Hepatocyte (in vitro differentiated cells): Measurements from ENCODE around the gene PARD3B. TPM values are rescaled to one million over a fixed set of nuclear protein-coding genes. Genes with fewer than 3 reads are reported as not detected.

ENCODE experiments used
- DNase-seq: peaks from one replicate; pipeline ENCODE4 v3.0.0-alpha.2; 2016; ENCODE audit warnings: low spot score
- H2AFZ ChIP-seq: fragments of 200-600 bp; sonication (generic); 2 replicates; pipeline ENCODE4 v1.6.0; 2016; ENCODE audit warnings: antibody characterized with exemption, mild to moderate bottlenecking
- H3K27ac ChIP-seq: fragments of 200-600 bp; sonication (generic); 2 replicates; pipeline ENCODE4 v1.5.1; 2016; ENCODE audit warnings: mild to moderate bottlenecking
- H3K27me3 ChIP-seq: fragments of 200-600 bp; sonication (generic); 2 replicates; pipeline ENCODE4 v1.6.1; 2016
- H3K36me3 ChIP-seq: fragments of 200-600 bp; sonication (generic); replicated peaks from 2 replicates; pipeline ENCODE4 v1.5.1; 2016; ENCODE audit warnings: low read depth; ENCODE audit not compliant: insufficient read depth
- H3K4me1 ChIP-seq: fragments of 200-600 bp; sonication (generic); 2 replicates; pipeline ENCODE4 v1.5.1; 2016; ENCODE audit warnings: mild to moderate bottlenecking, moderate library complexity; ENCODE audit not compliant: insufficient read depth
- H3K4me2 ChIP-seq: fragments of 200-600 bp; sonication (generic); 2 replicates; pipeline ENCODE4 v1.6.0; 2016
- H3K4me3 ChIP-seq: fragments of 200-600 bp; sonication (generic); 2 replicates; pipeline ENCODE4 v1.5.1; 2016; ENCODE audit warnings: mild to moderate bottlenecking
- H3K79me2 ChIP-seq: fragments of 200-600 bp; sonication (generic); 2 replicates; pipeline ENCODE4 v1.6.0; 2017; ENCODE audit warnings: mild to moderate bottlenecking
- H3K9me2 ChIP-seq: fragments of 200-600 bp; sonication (generic); replicated peaks from 2 replicates; pipeline ENCODE4 v1.6.0; 2017; ENCODE audit warnings: mild to moderate bottlenecking; ENCODE audit not compliant: insufficient read depth
- H3K9me3 ChIP-seq: fragments of 200-600 bp; sonication (generic); 2 replicates; pipeline ENCODE4 v1.5.1; 2016; ENCODE audit warnings: low read depth, mild to moderate bottlenecking
- H4K20me1 ChIP-seq: fragments of 200-600 bp; sonication (generic); 2 replicates; pipeline ENCODE4 v1.6.0; 2016; ENCODE audit warnings: mild to moderate bottlenecking; ENCODE audit not compliant: insufficient read depth, poor library complexity, severe bottlenecking
- EZH2 ChIP-seq: fragments of 200-600 bp; sonication (generic); IDR thresholded peaks from 2 replicates; pipeline ENCODE4 v1.6.1; 2016; ENCODE audit warnings: antibody characterized with exemption, mild to moderate bottlenecking, borderline replicate concordance
- EZH2phosphoT487 ChIP-seq: fragments of 200-600 bp; sonication (generic); IDR thresholded peaks from one replicate; pipeline ENCODE4 v1.6.1; 2018; ENCODE audit warnings: antibody characterized with exemption, mild to moderate bottlenecking, low read depth, moderate library complexity; ENCODE audit not compliant: unreplicated experiment, severe bottlenecking
- WGBS: methylation state at CpG from one replicate; pipeline ENCODE4 v1.1.6; 2016; ENCODE audit warnings: low lambda C conversion rate; ENCODE audit errors: missing lambda C conversion rate; 5-methylcytosine and 5-hydroxymethylcytosine counted together
- polyA plus RNA-seq: library from polyadenylated mRNA; unstranded; fragments of >200 nt; fragmentation: Nextera tagmentation; extraction: Ambion mirVana; gene quantifications from 2 replicates; pipeline ENCODE4 v1.2.1, GENCODE V29; 2016
- total RNA-seq: library from RNA; depleted of rRNA; stranded (reverse); fragments of >200 nt; gene quantifications from 2 replicates; pipeline ENCODE4 v1.2.3, GENCODE V29; 2014
- TF ChIP-seq, protein P1 (sequence below): fragments of 200-600 bp; sonication (generic); IDR thresholded peaks from 2 replicates; pipeline ENCODE4 v1.5.1; 2016; ENCODE audit warnings: antibody characterized with exemption, mild to moderate bottlenecking; ENCODE audit not compliant: poor library complexity

PARD3B gene
- total and polyA plus RNA-seq, 2 experiments from 2014 or later: 11.5 to 21.7 TPM

DNA sequence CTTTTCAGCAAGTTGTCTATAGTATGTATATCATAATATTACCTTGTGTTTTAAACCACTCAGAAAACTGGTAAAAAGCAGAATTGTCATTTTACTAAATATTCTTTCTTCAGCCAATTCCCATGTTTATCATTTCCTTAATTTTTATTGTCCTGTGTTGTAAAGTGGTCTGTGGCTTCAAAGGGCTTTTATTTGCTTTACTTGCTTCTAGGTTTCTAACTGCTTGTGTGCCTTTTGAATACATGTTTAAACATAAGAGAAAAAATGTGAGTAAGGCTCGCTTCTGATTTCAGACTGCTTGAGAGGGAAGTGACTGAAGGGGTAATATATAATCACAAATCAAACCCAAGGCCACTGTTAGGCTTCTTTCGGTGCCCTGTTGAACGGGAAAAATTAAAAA, 729.5 kb downstream of the PARD3B start:
- no peak overlapping the region for H3K27ac ChIP-seq
- no peak overlapping the region for H3K4me3 ChIP-seq
- H3K27me3 ChIP-seq: no peaks in the 10 kb centered on the region
- no peak overlapping the region for H2AFZ ChIP-seq
- no peak for DNase-seq
- WGBS: 38% methylated on average over 3 of the region's 3 CpGs
- no peaks in the 10 kb centered on the region for H3K79me2 ChIP-seq
- TF ChIP-seq EZH2 (no peak), EZH2phosphoT487 (no peak)
- TF ChIP-seq, protein P1, sequence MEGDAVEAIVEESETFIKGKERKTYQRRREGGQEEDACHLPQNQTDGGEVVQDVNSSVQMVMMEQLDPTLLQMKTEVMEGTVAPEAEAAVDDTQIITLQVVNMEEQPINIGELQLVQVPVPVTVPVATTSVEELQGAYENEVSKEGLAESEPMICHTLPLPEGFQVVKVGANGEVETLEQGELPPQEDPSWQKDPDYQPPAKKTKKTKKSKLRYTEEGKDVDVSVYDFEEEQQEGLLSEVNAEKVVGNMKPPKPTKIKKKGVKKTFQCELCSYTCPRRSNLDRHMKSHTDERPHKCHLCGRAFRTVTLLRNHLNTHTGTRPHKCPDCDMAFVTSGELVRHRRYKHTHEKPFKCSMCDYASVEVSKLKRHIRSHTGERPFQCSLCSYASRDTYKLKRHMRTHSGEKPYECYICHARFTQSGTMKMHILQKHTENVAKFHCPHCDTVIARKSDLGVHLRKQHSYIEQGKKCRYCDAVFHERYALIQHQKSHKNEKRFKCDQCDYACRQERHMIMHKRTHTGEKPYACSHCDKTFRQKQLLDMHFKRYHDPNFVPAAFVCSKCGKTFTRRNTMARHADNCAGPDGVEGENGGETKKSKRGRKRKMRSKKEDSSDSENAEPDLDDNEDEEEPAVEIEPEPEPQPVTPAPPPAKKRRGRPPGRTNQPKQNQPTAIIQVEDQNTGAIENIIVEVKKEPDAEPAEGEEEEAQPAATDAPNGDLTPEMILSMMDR: no peak
- no peaks in the 10 kb centered on the region for H3K36me3 ChIP-seq
- H3K4me1 ChIP-seq: no peaks in the 10 kb centered on the region
- H4K20me1 ChIP-seq: no peaks in the 10 kb centered on the region
- H3K9me3 ChIP-seq: no peaks in the 10 kb centered on the region
- H3K4me2 ChIP-seq: peak overlapping the region; percentile 1
- no peaks in the 10 kb centered on the region for H3K9me2 ChIP-seq

DNA sequence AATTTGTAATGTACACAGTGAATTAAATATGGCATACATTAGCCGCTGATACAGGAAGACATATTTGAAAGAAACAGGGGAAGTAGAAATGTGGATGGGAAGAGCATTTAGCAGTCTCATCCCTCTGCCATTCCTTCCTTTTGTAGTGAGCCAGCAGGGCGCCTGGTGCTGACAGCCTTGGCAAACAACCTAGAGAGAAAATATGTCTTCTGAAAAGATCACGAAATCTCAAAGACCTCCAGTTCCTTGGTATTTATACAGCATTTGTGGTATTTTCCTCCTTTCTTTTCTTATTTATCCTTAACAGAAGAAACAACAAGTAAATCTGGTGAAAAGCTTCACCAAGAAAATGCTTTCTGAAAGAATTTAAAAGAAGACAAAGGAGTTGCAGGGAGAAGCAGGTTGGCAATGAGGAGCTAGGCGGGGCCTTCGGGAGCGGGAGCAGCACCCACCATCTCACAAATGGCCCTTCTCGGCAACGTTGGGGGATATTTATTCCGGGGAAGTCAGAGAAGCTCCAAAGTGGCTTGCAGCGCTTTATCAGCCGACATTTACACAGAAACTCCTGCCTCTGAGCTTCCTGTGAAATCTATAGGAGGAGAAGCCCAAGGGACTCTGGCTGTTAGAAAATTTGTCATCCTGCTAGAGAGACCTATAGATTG, 731.0 kb downstream of the PARD3B start:
- no peak for TF ChIP-seq EZH2
- no peak for TF ChIP-seq EZH2phosphoT487
- TF ChIP-seq, protein P1: no peak
- WGBS: 78% methylated on average over 11 of the region's 11 CpGs
- H2AFZ ChIP-seq: no peak overlapping the region
- no peak for DNase-seq
- H3K27me3 ChIP-seq: no peaks in the 10 kb centered on the region
- no peak overlapping the region for H3K27ac ChIP-seq
- H3K9me2 ChIP-seq: no peaks in the 10 kb centered on the region
- no peaks in the 10 kb centered on the region for H3K9me3 ChIP-seq
- H3K79me2 ChIP-seq: no peaks in the 10 kb centered on the region
- H3K4me1 ChIP-seq: peaks cover 7% of the 10 kb centered on the region
- H4K20me1 ChIP-seq: no peaks in the 10 kb centered on the region
- no peaks in the 10 kb centered on the region for H3K36me3 ChIP-seq
- H3K4me3 ChIP-seq: no peak overlapping the region
- H3K4me2 ChIP-seq: no peak overlapping the region

DNA sequence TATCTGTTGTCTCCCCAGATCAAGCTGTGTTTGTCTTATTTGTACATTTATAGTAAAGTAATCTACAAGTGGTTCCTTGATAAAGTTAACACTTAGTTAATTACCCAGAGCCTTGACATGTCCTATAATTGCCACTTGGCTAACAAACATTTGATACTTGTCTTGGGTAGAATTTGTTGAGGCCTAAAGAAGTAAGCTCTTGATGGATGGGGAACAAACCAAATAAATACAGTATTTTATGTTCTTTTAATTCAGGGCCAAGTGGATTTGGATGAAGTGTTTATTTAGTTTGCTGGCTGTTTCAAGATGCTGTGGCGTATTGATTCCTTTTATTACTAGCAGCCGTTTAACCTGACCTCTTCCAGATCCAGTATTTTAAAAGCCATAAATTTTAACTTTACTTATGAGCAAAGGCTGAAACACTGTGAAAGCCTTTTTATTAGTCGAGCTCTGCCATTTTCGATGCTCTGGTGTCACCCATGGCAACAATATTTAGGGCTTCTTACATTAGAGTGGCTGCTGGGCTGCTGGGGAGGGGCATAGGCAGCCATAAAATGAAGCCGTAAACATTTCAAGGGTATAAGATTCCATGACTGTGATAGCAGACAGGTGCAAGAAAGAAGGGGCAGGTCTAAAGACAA, 735.4 kb downstream of the PARD3B start:
- Histone ChIP-seq H3K4me2 (no peak overlapping the region), H3K9me3 (no peaks in the 10 kb centered on the region), H3K4me1 (peaks cover 7% of the 10 kb centered on the region), H3K36me3 (no peaks in the 10 kb centered on the region), H3K4me3 (no peak overlapping the region), H2AFZ (no peak overlapping the region), H3K9me2 (no peaks in the 10 kb centered on the region), H3K27ac (no peak overlapping the region), H3K27me3 (no peaks in the 10 kb centered on the region), H3K79me2 (no peaks in the 10 kb centered on the region), H4K20me1 (no peaks in the 10 kb centered on the region)
- no peak for DNase-seq
- 54% methylated on average over 5 of the region's 5 CpGs for WGBS
- TF ChIP-seq, protein P1: no peak
- TF ChIP-seq EZH2: no peak
- TF ChIP-seq EZH2phosphoT487: no peak
